ENCODE data around the gene NMS.

- no peak for TF ChIP-seq POLR2AphosphoS5 (IDR thresholded peaks at IDR 0.05; ENCODE audit: insufficient read depth in 1 of 2, low read depth in 1 of 2)
- no peak for TF ChIP-seq POLR2A (IDR thresholded peaks at IDR 0.05)
- no peak for TF ChIP-seq CTCF (IDR thresholded peaks at IDR 0.05)
Observed at GRCh38 chr2:100484390-100484789, 14.1 kb downstream of the NMS start.

Data from vagina (tissue), 2 donors.